GF-D8 (cell line): ENCODE data around the gene ZCCHC14.
"Not testable (repeated sequence)": the region's sequence is repeated elsewhere in the genome, so short reads cannot be mapped to it uniquely, and the experiment has no call there.

Experiments used
- DNase-seq: peaks from one replicate; lab custom pipeline; 2025; lab: John Stamatoyannopoulos, UW

The ZCCHC14 gene

DNA sequence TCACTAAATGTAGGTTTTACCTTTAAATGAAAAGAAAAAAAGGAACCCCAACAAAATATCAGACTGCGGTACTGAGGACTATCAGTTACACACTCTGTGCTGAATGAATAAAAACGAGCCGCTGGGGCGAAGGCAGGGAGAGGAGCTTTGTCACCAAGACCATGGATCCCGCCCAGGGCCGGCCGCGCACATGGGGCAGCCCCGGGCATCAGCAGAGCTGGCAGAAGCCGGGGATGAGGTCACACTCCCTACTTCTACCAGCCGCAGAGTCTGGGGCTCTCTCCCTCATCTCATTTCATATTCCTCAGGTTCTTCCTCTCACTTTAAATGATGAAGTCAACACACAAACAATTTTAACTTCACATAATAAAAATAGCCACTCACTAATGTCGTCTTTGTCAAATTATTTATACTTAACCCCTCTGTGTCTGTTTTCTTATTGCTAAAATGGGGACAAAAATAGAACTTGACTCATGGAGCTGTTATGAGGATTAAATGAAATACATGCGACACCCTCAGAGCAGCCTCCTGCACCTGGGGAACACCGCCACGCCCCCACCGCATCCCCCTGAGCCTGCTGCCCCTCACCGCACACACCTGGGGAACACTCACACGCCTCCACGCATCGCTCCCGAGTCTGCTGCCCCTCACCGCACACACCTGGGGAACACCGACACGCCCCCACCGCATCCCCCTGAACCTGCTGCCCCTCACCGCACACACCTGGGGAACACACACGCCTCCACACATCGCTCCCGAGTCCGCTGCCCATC lies 15.4 kb downstream of the ZCCHC14 start:
- not testable (repeated sequence) for DNase-seq

DNA sequence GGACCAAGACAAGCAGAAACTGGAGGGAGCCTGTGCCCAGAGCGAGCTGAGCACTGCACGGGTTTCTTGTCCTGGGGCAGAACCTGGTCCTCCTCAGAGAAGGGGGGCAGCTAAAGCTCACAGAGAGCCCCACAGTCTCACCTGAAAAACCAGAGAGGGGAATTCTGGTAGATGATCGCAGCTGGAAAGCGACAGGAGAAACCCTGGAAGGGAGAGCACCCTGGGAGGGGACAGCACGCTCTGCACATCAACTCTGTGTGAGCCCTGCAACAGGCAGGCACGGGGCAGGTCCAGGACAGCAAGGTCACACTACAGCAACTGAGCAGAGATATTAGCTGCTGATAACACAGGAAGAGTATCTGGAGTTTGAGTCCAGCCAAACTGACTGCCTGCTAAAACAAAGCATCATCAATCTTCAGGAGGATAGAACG lies 18.2 kb downstream of the ZCCHC14 start:
- DNase-seq = no peak

DNA sequence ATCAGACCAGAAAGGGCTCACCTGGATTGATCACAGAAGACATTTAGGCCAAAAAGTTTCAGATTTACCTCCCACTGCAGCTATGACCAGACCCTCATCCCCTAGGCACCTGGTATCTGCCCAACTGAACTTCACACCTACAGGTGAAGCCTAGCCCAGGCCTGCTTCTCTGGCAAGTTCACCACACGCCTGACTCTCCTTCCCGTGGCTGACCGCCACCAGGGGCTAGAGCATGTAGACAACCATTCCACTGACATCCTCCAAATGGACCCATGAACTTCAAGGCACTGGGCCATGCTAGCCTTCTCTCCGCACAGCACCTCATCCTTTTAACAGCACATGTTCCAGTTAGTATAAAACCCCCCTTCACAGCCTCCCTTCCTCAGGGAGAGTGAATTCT lies 18.8 kb downstream of the ZCCHC14 start:
- DNase-seq = no peak

DNA sequence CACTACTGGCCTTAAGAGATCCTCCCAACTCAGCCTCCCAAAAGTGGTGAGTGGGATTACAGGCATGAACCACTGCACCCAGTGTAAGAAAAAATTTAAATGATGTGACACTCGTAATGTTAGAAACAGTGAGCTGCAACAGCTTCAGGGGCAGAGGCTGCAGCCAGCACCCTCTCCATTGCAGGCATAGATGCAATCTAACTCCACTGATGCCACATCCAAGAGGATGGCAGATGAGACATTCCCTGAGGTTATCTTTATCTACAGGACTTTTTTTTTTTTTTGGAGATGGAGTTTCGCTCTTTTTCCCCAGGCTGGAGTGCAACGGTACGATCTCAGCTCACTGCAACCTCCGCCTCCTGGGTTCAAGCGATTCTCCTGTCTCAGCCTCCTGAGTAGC lies 19.9 kb downstream of the ZCCHC14 start:
- no peak for DNase-seq

DNA sequence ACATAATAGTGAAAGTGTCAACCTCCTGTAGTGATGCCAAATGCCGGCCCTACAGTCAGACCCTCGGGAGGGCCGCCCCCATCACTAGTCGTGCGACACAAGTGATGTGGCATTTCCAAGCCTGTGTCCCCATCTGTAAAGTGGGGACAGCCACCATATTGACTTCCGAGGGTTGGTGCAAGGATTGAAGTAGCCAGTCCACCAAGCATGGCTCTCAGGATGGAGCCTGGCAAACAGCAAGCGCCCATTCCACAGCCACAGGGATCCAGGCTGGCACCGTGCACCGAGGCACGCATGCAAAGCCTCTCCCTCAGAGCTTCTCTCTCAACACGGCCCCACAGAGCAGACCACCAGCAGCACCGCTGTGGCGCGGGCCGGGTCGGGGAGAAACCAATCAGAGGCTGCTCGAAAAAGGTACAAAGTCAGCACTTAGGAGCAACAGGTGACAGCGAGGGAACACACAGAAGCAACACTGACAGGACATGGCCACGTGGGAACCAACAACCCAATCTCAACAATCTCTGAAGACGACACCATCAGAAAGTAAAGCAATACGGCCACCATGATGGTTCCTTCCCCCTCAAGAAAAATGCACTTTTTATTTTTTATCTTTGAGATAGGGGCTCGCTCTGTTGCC lies 20.6 kb downstream of the ZCCHC14 start:
- DNase-seq = no peak

DNA sequence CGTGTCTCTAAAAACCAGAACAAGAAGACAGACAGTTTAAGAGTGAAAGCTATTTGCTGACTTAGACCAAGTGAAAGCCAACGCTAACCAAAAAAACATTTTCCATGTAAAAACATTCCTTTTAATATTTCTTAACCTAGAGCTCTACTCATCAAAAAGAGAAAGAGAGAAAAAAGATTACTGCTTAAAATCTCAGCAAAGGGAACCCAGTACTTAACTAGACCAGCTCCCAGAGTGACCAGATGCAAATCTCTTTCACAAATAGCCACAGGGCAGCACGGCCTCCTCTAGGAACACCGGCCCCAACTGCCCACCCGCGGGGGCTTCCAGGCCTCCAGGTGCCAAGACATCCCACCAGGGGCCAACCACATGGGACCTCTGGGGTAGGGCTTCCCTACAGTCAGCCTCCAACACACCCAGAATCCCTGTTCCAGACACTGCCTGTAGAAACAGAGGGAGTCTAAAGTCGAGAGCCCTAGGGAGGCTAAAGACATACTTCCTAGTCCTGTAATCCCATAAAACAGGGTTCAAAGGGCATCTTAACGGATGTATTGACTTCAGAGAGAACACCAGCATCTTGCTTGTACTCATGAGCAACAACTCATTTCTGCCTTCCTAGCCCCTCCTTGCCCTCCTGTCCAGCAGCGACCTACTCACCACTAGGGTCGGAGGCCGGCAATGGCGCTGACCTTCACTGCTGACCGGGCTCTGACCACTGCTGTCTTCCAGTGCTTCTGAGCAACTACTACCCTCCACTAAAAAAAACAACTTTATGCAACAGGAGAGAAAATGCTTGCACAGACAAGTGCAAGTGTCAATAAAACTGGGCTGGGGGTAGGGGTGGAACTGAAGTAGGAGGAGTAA lies 21.3 kb downstream of the ZCCHC14 start:
- no peak for DNase-seq

DNA sequence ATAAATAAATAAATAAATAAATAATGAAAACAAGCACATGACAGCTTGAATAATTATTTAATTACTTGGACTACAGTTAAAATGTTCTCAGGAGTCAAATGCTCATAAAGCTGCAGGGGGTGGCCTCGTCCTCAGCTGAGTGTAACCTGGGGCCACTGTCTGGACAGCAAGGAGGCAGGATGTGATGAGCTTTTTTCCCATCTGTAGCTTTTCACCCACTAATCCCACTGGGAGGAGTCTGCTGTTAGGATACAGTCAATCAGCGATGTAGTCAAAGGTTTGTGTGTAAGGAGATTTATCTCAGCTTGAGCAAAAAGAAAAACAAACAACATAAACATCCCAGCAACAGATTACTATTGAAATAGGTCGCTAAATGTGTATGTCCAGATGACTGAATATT lies 22.5 kb downstream of the ZCCHC14 start:
- DNase-seq = no peak

DNA sequence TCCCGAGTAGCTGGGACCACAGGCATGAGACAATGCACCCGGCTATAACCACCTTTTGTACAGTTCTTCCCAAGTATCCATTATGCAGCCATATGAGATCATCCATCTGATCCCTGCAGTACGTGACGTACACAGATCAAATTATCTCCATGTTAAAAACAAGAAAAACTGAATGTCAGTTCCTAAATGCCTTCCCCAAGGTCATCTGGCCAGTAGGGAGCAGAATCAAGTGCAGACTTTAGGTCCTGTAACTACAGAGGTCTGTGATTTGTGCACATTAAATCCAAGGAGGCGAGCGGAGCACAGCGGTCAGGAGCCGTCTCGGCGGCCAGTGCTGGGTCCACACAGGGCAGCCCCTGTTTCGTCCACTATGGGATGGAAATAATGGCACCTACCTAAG lies 23.7 kb downstream of the ZCCHC14 start:
- no peak for DNase-seq

DNA sequence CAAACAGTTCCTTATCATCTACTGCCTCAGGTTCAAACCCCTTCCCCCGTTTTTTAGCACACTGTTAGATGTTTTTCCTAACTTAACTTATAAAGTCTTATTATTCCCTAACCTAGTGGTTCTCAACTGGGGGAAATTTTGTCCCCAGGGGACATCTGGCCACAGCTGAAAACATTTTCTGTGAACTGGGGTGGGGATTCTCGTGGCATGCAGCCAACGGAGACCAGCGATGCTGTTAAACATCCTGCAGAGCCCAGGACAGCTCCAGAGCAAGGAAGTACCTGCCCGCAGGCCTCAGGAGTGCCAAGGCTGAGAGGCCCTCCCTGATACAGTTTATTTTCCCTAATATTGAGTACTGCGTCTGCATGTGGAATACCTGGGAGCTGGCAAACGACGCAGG lies 24.3 kb downstream of the ZCCHC14 start:
- DNase-seq = no peak

DNA sequence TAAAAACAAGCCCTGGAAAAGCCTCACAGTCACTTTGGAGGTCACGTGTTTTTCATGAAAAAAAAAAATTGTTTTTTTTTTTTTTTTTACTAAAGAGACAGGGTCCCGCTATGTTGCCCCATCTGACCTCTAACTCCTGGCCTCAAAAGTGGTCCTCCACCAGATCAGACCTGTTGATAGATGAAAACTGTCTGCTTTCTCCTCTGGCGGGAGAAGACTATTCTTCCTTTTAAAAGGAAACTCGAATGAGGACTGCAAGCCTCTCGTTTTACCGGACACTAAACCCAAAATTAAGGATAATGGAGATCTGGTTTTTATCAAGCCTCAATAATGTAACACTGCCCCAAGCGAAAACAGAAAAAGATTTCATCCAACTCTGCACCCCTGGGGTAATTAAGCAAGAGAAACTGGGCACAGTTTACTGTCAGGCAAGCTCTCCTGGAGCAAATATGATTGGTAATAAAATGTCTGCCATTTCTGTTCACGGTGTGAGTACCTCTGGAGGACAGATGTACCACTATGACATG lies 25.8 kb downstream of the ZCCHC14 start:
- DNase-seq = no peak

DNA sequence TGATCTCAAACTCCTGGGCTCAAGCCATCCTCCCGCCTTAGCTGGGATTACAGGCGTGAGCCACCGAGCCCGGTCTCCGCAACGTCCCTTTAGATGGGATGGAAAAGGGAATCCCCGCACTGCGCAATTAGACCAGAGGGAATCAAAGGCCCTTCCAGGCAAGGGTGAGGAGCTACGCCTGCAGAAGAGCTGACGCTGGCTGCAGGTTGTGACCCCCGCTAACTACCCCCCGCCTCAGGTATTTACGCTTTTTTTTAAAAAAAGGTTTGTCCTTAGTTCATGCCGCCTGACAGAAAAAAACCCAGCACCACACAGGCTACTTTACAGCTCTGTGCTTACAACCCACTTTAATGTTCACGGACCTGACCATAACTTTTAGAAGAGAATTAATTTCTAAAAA lies 26.9 kb downstream of the ZCCHC14 start:
- DNase-seq = no peak

DNA sequence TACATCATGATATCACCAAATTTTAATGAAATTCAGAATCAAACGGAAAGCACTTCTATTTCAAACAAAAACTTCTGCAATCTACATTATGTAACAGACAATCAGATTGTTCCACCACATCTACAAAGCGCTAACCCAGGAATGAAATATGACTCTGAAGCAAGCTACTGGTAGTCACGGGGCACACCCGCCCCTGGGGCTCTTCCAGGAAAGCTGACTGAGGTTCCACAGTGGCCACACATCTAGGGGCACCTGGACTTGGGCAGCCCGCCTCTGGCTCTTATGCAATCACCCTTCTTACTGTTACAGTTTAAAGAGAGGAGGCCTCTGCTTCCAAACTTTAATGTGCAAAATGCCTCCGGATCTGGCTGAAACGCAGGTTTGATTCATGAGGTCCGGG lies 27.5 kb downstream of the ZCCHC14 start:
- peak; percentile 97 for DNase-seq

DNA sequence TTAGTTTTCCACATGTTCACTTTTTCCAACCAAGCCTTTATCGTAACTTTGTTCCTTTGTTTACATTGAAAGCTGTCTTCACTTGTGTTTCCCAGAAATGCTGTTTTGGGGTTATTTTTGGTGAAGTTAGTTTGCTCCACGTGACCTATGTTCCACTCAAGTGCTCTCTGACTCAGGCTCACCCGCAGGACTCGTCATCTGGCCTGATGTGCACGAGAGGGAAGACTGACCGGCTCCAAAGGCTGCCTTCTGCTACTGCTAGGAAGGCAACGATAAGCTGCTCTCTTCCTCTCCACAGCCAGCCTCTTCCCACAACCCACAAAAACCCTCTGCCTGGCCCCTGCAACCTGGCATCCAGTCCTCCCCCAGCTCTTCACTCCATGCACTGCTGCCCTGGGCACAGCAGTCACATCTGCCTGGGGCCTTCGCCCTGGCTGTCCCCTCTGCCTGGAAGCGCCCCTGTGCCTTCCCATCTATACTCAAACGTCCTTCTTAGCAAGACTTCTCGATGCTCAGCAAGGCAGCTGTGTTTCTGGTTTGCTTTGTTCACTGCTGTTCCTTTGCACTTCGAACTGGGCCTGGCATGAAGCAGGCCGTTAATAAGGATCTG lies 28.0 kb downstream of the ZCCHC14 start:
- peak; percentile 80 for DNase-seq

DNA sequence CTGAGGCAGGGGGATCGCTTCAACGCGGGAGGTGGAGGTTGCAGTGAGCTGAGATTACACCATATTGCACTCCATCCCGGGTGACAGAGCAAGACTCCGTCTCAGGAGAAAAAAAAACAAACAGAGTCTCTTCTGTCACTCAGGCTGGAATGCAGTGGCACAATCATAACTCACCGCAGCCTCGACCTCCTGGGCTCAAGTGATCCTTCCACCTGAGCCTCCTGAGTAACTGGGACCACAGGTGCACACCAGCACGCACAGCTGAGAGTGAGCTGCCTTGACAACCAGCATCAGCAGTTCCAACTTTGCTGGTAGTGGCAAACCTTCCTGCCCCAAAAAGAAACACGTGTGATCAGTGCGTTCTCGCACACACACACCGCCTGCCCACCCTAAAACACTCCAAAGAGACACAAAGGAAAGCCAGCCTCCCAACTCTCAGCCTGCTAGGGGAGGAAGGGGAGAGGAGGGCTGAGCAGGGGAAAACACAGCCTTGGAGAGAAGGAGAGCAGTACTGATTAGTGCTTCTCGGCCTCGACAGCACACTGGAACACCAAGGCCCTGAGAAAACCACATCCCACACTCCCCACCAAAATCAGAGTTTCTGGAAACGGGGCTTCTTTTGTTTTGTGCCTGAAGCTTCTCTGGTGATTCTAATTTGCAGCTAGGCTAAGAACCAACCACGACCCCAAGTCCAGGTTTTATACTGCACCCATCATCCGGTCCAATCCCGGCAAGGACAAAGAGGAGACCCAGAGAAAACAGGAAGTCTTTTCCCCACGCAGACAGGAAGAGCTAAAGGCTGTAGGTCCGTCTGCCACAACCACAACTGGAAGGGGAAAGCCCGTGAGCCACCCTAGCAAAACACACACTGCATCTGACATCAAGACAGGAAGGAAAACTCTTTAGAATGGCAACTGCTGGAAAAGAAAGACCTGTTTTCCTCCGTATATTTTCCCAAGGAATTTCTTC lies 28.8 kb downstream of the ZCCHC14 start:
- DNase-seq = peak; percentile 60

DNA sequence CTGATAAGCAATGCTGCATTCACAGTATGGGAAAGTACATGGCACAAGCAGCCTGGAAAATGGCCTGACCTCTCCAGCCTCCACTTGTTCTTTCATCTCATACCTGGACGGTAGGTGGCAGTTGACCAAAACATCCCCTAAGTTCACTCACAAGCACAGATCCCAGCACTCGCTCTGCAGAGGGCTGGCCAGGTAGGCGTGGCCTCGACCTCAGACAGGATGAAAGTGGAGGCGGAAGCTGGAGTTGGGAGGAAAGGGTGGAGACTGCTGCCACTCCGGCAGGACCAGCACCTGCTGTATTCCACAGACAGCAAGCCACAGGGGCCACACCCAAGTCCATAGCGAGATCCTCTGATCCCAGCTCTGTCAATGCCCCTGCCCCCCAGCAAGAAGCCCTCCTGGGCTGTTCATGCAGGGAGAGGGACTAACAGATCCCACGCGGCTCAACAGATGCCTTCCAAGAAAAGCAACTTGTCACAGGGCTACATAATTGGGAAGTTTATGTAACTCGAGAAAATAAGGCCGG lies 31.3 kb downstream of the ZCCHC14 start:
- no peak for DNase-seq

DNA sequence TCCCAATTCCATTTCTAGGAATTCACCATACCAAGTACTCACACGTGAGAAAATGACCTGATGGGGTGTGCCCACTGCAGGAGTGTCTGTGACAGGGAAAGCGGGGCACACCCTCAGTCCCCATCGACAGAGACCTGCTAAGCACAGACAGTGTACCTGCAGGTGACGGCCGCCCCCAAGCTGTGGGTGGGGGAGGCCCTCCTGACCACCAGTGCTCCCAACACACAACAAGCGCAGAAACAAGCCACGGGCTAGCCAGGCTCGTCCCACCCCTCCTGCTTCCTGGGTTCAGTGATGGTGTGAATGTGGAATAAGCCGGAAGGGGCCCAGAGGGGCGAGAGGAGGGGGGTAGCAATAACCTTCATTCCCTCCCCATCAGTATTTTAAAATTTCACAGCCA lies 31.9 kb downstream of the ZCCHC14 start:
- no peak for DNase-seq

DNA sequence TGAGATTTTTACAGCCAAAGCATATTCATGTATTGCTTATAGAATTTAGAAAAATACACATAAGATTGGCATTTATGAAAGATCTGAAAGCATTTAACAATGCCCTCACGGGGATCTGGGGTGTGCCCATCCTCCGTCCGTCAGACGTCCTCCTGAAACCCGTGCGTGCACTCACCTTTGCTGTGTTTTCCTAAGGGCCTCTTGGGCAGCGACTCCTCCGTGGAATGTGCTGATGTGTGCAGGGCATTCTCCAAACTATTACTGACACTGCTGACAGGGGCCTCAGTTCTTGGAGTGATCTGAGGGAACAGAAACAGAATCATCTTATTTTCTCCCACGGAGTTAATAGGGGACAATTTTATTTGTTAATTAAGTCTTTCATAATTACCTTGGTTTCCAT lies 33.0 kb downstream of the ZCCHC14 start:
- no peak for DNase-seq

DNA sequence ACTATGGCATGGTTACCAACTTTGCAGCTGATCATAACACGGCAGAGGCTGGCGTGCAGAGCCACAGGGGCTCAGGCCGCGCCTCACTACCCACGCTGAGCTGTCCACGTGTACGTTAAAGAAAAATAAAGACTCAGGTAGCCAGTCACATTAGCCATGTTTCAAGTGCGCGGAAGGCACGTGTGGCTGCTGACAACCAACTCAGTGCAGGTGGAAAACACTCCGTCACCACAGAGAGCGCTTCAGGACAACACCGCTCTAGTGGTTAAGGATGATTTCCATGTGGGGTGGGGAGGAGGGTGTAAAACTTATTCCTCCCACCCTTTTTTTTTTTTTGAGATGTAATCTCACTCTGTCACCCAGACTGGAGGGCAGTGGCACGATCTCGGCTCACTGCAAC lies 33.8 kb downstream of the ZCCHC14 start:
- DNase-seq = no peak

DNA sequence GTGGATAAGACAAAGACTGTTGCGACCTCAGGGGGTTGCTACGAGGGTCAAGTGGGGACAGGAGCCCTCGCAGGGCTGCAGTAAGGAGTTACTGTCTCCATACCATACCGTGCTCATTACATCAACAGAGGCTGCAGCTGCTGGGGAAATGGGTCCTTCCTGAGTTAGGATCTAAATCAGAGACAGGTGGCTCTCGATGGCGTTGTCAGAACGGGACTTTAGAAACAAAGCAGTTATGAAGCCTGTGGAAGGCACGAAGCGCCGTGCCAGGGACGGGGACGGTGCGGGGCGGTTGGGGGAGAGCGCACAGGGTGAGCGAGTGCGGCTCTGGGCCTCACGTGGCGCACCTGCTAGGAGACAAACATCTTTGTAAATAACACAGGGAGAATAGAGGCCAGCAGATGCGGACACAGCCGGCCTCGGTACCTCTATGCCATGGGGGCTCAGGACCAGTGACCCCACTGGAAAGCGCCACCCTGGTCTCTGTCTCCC lies 34.4 kb downstream of the ZCCHC14 start:
- DNase-seq = no peak

DNA sequence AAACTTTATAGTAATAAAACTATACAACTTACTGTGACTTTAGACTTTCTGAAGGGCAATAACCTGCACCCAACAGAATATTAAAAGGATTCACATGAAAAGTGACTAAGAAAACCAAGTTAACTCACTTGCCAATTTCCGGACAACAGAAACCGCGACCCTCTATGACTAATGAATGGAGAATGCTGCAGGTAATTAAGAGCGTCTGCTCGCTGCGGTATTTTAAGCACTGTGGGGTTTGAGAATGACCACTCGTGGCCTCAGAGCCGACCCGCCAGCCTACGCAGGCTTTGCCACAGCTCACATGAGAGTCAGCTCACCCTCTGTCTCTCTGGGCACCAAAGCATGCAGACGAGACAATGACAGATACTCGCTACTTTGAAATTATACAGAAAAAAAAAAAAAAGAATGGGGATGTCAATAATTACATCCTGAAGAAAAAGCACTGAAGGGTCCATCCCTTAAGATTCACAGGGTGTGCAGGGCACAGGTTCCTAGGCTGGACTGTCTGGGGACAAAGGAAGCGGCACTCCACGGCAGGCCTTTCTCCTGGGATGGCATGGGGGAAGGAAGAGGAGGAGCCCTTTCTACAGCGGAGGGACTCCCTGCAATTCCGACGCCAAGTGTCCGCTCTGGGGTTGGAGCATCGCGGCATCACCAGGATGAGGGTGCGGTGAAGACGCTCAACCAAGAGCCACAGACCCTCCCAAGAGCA lies 35.0 kb downstream of the ZCCHC14 start:
- DNase-seq = no peak
